GM18508 (cell line): ENCODE measurements around the gene ZNF343.

Experiments used
- ATAC-seq: cut with Tn5 transposase; IDR thresholded peaks from one replicate; pipeline ENCODE4 v1.9.1; 2021; ENCODE audit warnings: moderate number of reproducible peaks; ENCODE audit not compliant: insufficient read depth, unreplicated experiment

The ZNF343 gene

DNA sequence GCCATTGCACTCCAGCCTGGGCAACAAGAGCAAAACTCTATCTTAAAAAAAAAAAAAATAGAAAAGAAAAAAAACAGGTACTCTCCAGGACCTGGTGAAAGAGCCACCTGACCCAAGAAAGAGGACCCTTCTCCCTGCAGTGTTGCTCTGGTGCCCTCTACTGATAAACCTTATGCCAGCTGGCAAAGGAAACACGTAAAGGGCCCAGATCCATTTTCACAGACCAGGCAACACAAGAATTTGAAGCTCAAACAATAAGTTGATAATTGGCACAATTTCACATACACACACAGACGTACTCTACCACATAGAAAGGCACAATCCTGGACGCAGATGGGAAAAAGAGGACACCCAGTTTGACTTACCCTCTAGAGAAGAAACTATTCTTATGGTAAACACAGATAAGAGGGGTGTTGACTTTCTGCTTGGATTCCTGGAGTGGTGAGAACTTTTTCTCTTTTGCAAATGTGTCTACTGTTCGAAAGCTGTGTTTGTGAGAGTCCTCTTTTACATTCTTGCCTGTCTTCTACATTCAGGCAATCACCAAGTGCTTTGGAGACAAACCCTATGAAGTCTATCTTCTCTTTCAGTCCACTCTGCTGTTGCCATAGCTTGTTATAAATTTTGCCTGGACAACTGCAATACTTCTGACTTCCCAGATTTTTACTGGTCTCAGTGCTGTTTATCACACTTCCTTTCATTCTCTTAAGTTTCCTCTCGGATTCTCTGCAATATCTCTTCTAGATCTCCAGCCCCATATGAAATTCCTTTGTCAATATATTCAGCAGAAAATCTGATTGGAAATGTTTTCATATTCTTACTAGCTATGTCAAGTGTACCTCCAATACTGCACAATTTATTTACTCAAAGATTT is 31.7 kb downstream of the ZNF343 start:
- no peak for ATAC-seq

DNA sequence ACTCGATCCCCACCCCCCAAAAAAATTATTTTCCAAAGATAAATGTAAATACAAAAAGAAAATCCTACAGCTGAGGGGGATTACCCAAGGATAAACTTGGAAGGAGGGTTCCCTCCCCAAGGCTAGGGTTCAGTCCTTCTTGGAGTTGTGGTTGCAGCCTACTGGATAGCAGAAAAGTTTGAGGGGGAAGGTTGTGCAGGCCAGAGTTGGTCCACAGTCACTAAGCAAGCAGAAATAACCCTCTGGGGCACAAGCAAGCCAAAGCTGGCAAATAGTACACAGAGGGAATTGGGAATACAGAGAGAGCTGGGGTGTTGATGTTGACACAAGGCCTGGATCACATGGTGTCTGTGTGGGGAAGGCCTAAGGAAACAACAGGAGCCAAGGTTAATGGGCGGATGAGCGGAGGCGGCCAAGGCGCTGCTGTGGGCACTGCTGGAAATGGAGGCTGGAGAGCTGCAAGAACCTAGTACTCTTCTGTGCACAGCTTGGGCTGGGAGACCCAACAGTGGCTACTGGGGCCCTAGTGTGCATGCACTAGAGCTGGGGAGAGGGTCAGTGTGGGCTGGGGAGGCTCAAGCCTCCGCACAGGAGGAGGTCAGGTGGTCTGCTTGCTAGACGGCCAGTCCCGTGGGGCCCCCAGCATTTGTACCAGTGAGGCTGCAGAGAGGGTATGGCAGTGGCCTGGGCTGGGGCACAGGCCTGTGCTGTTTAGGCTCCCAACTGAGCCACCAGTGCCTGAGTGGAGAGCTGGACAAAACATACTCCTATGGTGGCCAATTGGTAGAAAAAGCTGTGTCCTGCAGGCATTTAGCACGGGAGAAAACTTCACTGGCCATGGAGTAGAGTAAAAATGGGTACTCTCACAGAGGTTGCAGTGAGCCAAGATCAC is 32.6 kb downstream of the ZNF343 start:
- ATAC-seq = no peak

DNA sequence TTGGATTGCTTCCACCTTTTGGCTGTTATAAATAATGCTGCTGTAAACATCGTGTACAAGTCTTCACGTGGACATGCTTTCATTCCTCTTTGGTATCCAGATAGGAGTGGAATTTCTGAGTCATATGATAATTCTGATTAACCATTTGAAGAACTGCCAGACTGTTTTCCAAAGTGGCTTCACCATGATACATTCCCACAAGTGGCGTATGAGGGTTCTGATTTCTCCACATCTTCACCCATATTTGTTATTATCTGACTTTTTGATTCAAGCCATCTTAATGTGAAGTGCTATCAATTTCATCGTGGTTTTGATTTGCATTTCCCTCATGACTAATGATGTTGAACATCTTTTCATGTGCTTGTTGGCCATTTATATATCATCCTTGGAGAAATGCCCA is 35.2 kb downstream of the ZNF343 start:
- ATAC-seq = no peak

DNA sequence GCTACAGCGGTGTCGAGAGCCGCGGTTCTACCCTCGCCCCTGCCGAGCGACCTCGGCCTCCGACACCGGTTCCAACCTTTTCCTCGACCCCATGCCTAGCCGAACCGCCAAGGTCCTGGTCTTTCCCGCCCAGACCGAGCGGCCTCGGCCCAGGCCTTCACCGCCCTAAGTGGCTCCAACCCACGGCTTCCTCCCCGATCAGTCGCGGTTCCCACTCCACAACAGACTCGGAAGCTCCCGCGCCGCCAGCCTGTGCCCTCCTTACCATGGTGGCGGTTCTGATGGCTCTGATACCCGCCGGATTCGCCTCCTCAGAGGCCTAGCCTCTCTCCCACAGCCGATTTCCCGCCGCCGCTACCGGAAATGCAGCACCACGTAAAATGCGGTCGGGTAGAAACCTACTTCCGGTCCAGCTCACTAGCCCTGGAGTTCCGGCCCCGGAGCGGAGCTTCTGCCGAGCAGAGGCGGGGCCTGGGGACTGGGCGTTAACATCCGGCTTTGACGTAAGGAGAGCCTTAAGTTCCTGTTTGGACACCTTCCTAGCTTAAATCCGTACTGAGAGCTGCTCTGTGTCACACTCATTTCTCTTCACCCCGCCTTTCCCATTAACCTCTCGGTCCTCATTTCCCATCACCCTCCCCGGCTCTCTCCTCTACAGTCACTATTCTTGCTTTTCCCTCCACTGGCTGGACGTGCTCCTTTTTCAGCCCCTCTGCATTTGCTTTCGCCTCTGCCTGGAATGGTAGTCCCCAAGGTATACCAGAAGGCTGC is 38.1 kb downstream of the ZNF343 start, which contains the start of gene SNRPB:
Gene SNRPB, minus strand, starts transcription at position 367 of the 771 bp plus-strand sequence. Its CDS starts 99 bp downstream, at position 268.
- ATAC-seq = peak; percentile 89

GRCh38 chr20:2469991-2470422 is 38.7 kb downstream of the ZNF343 start:
- peak; percentile 13 for ATAC-seq

DNA sequence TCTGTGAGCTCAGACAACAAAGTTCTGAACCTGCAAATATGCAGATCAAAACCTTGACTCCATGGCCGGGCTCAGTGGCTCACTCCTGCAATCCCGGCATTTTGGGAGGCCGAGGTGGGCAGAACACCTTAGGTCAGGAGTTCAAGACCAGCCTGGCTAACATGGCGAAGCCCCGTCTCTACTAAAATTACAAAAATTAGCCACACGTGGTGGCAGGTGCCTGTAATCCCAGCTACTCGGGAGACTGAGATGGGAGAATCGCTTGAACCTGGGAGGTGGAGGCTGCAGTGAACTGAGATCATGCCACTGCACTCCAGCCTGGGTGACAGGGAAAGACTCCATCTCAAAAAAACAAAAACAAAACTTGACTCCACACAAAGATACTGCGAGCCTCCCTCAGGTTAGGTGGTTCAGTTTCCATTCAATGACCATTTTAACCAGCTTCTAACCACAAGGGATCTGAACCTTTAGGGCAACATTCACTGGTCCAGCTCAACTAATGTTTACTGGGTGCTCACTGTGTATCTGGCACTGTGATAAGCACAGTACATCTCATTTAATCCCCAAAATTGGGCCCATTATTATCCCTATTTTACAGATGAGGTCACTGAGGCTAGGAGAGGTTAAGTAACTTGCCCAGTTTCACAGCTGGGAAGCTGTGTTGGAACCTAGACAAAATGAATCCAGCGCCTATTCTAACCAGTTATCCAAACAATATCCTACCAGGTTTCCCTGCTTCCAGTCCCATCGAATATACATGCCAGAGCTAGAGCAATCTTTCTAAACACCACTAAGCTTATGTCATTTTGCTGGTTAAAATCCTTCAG is 39.9 kb downstream of the ZNF343 start:
- ATAC-seq = no peak

DNA sequence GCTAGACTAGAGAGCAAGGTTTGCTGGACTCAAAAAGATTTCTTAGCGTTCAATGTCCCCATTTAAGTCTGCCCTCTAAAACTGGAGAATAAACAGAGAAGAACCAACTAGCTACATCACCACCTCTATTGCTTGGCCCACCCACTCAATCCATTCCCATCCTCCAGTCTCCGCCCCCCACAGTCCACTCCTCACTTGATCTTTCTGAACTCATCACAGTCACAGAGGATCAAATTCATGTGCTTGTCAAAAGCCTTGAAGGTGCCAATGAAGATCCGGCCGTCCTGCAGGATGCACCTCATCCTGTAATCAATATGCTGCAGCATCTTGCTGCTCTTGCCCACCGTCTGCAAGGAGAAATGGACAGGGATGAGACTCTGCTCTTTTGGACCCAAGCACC is 41.3 kb downstream of the ZNF343 start:
- no peak for ATAC-seq

- ATAC-seq = no peak
These were observed 43.6 kb downstream of the ZNF343 start for GRCh38 chr20:2465100-2465499.

DNA sequence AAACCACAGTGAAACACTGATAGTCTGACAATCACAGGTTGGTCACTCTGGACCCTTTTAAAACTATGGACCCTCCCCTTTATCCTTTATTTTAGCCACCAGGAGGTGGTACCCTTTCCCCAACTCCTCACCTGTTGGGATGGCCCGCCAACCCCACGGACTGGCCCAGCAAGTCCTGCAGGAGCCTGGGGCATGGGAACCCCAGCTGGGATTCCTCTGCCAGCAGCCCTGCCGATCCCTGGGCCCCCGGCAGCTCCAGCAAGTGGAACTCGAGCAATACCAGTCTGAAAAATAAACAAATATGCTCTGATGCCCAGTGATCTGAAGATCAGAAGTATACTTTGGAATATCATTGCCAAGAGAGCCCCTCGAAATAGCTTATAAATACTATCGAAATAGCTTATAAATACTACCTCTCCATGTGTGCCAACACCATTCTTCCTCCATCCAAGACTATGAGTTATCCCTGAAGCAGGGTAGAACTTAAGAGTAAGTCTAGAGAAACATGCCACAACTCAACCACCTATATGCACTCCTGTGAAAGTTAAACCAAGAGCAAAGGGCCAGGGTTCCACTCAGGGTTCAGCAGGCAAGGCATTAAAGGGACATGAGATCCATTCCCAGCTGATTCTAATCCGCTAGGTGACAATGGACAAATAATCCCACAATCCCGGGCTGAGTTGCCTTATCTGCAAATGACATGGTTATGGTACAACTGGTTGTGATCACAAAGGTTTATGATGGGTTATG is 44.9 kb downstream of the ZNF343 start:
- no peak for ATAC-seq

DNA sequence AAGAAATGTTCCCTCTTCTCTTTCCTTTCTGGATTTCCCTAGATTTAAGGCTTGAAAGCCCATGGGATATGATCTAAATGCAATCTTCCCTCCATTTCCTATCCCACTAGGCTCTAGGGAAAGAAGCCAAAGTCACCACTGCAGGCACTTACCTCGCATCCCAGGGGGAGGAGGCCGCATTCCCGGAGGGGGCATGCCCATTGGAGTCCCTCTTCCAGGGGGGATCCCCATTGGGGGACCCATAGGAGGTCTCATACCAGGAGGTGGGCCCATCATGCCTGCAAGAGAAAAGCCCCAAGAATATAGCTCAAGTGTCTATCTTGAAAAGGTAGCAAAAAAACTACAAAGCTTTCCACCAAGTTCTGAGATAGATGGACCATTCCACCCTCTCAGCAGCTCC is 46.2 kb downstream of the ZNF343 start:
- no peak for ATAC-seq

DNA sequence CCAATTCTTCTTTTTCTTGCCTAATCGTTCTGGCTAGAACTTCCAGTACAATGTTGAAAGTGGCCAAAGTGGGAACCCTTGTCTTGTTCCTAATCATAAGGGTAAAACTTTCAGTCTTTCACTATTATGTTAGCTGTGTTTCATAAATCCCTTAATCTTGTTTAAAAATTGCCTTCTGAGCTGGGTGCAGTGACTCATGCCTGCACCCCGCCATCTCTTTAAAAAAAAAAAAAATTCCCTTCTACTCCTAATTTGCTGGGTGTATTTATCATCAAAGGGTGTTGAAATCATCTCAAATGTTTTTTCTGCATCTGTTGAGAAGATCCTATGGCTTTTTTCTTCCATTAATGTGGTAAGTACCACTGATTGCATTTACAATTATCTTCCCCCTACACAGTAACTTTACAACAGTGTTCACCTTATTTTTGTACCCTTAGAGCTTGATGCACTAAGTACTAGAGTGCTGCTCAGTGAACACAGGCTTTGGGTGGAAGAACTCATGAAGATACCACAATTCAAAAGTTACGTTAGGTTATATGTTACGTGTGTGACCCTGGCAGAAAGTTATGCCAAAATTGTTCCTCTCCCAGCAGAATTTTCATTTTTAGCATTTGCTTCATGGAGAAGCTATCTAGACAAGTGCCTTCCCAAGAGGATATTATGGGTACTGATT is 47.8 kb downstream of the ZNF343 start:
- ATAC-seq = no peak

DNA sequence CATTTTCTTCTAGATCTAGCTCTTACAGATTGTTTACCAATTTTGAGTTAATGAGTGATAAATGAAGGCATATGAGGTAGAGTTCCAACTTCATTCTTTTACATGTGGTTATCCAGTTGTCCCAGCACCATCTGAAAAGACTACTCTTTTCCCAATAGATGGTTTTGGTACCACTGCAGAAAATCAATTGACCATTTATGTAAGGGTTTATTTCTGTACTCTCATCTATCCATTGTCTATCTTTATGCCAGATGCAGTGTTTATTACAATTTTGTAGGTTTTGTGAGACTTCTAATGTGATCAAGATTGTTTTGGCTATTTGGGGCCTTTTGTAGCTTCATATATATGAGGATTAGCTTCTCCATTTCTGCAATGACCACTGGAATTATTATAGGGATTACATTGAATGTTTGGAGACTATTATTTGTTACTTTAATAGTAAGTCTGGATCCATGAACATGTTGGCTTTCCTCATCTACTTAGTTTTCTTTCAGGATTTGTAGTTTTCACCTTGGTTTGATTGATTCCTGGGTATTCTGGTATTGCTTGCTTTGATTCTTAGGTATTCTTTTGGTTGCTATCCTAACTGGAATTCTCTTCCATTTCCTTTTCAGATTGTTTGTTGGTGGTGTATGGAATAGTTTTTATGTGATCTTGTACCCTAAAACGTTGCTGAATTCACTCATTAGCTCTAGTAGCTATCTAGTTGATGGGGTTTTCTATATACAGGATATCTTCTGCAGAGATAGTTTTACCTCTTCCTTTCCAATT is 48.5 kb downstream of the ZNF343 start:
- ATAC-seq = no peak

GRCh38 chr20:2458919-2459499 is 49.7 kb downstream of the ZNF343 start:
- no peak for ATAC-seq

- no peak for ATAC-seq
These were observed 52.8 kb downstream of the ZNF343 start for GRCh38 chr20:2455771-2456497.

DNA sequence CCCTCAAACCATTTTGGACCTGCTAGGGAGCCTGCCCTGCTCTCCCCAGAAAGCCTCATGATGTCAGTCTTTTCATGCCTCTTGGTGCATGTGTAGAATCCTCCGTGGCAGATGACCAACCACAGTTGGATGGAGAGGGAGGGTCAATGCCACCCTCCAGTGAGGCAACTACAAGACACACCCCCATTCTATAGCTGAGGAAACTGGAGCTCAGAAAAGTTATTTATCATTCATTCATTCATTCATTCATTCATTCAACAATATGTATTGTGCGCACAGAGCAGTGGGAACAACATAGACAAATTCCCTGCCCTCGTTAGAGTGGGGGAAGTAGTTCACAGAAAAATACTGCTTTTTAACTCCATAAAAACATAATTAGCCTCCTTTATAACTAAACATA is 54.9 kb downstream of the ZNF343 start:
- no peak for ATAC-seq

DNA sequence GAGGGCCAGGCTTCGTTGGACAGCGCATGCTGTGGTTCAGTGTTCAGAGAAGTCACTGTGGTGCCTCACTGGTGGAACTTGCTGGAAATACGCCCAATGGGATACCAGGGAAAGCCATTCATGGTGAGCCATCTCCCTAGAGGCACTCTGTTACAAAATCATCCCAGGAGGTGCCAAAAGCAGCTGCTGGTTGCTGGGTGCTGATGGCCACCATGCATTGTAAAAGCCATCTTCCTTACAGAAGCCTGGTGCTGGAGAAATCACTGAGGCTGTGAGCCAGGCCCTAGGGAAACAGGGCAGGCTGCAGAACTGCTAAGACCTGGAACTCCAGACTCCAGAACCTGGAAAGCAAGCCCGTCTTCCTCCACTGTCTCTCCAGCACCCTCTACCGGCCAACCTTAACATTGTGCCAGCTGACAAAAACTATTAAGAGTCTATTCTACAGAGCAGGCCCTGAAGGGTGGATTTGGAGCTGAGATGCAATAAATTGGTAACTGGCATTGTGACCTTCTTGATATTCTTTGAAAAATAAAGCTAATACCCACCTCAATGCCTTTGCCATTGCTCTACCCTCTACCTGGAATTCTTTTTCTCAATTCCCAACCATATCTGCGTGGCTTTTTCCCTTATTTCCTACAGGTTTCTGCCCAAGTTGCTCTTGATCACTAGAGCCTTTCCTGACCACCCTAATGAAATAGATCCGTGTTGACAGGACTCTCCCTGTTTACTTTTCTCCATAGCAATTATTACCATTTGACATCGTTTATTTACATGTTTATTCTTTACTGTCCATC is 56.6 kb downstream of the ZNF343 start:
- no peak for ATAC-seq
